Activated naive CD4-positive, alpha-beta T cell treated with Interleukin-2 at 50 U/mL for 16 hours (primary cell): ENCODE measurements around the gene MAP2K2.
"Not testable (repeated sequence)": the region's sequence is repeated elsewhere in the genome, so short reads cannot be mapped to it uniquely, and the experiment has no call there.

Source experiments
- DNase-seq: peaks from one replicate; pipeline ENCODE4 v3.0.0-alpha.2; 2020

MAP2K2 gene

GRCh38 chr19:4123615-4124568 is at the start of gene MAP2K2:
MAP2K2 (minus strand) TSS chr19:4124122; CDS start chr19:4123875, 247 bp downstream.
- DNase-seq = peak; percentile 95

- peak; percentile 71 for DNase-seq
These were observed 49.0 kb upstream of the MAP2K2 start for GRCh38 chr19:4172861-4173473.

GRCh38 chr19:4171676-4172075 is 47.8 kb upstream of the MAP2K2 start:
- no peak for DNase-seq

- DNase-seq = no peak
These were observed 40.3 kb upstream of the MAP2K2 start for GRCh38 chr19:4164262-4164661.

GRCh38 chr19:4161415-4162077 is 37.6 kb upstream of the MAP2K2 start:
- DNase-seq = no peak

- not testable (repeated sequence) for DNase-seq
These were observed 34.0 kb upstream of the MAP2K2 start for GRCh38 chr19:4157971-4158370.

- DNase-seq = no peak
These were observed 33.2 kb upstream of the MAP2K2 start for GRCh38 chr19:4157164-4157563.

- DNase-seq = no peak
These were observed 30.8 kb upstream of the MAP2K2 start for GRCh38 chr19:4154571-4155312.

GRCh38 chr19:4152241-4152998 is 28.5 kb upstream of the MAP2K2 start:
- DNase-seq = no peak

GRCh38 chr19:4151623-4152022 is 27.7 kb upstream of the MAP2K2 start:
- DNase-seq = no peak

GRCh38 chr19:4149518-4150288 is 25.8 kb upstream of the MAP2K2 start:
- no peak for DNase-seq

GRCh38 chr19:4144666-4145249 is 20.8 kb upstream of the MAP2K2 start:
- DNase-seq = no peak

- DNase-seq = not testable (repeated sequence)
These were observed 19.0 kb upstream of the MAP2K2 start for GRCh38 chr19:4142916-4143315.

- DNase-seq = peak; percentile 11
These were observed 16.4 kb upstream of the MAP2K2 start for GRCh38 chr19:4140237-4140711.

GRCh38 chr19:4139614-4140236 is 15.8 kb upstream of the MAP2K2 start:
- DNase-seq = peak; percentile 89

- DNase-seq = no peak
These were observed 14.5 kb upstream of the MAP2K2 start for GRCh38 chr19:4138445-4138844.

GRCh38 chr19:4136680-4137088 is 12.8 kb upstream of the MAP2K2 start:
- no peak for DNase-seq

GRCh38 chr19:4135386-4135785 is 11.5 kb upstream of the MAP2K2 start:
- DNase-seq = not testable (repeated sequence)

GRCh38 chr19:4134351-4134750 is 10.4 kb upstream of the MAP2K2 start:
- no peak for DNase-seq
